ENCODE measurements around the gene CTSV. TPM values are rescaled to one million over a fixed set of nuclear protein-coding genes. Genes with fewer than 3 reads are reported as not detected.
A peak's percentile ranks its signal among the peaks of the same experiment; 100 is the strongest.
"Not testable (repeated sequence)": the region's sequence is repeated elsewhere in the genome, so short reads cannot be mapped to it uniquely, and the experiment has no call there.

The CTSV gene
- polyA plus RNA-seq, 6 donors from 2014 or later, result 0.19 TPM; not detected in 5

- not testable (repeated sequence) for H3K9me3 Mint-ChIP-seq
These were observed 36.7 kb downstream of the CTSV start for GRCh38 chr9:97002195-97002594.

DNA sequence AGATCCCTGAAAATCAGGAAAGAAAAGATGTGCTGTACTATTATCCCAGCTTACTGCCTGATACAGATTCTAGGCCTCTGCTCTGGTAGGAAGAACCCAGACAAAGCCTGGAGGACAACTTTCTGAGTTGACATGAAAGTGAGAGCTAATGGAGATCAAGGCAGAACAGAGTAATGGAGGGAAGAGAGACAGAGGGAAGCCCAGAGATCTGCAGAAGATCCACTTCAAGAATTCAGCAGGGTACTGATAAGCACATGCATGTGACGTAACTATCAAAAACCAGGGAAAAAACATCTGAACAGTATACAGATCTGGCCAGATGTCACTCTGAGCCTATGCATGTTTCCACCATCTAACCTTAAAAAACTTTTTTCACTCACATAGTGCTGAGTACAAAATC lies 37.6 kb downstream of the CTSV start:
- H3K36me3 Mint-ChIP-seq; H3K4me3 Mint-ChIP-seq; DNase-seq; H3K27ac Mint-ChIP-seq; H3K27me3 Mint-ChIP-seq; ATAC-seq (ENCODE audit: low read depth in 2 of 2); H3K9me3 Mint-ChIP-seq: not testable (repeated sequence)
- peaks cover 21 to 53% (median 52%) of the 10 kb centered on the region in 3 donors for H3K4me1 Mint-ChIP-seq

More at GRCh38 chr9:97002195-97002594, 36.7 kb downstream of the CTSV start:
- peaks cover 19 to 45% (median 45%) of the 10 kb centered on the region in 3 donors for H3K4me1 Mint-ChIP-seq
- not testable (repeated sequence) for H3K36me3 Mint-ChIP-seq; H3K27me3 Mint-ChIP-seq; H3K4me3 Mint-ChIP-seq; ATAC-seq (ENCODE audit: low read depth in 2 of 2); H3K27ac Mint-ChIP-seq; DNase-seq

- H3K4me1 Mint-ChIP-seq, result peaks cover 21 to 55% (median 50%) of the 10 kb centered on the region in 3 donors
- H3K4me3 Mint-ChIP-seq; H3K9me3 Mint-ChIP-seq; ATAC-seq (ENCODE audit: low read depth in 2 of 2); H3K27me3 Mint-ChIP-seq; H3K36me3 Mint-ChIP-seq; DNase-seq; H3K27ac Mint-ChIP-seq: not testable (repeated sequence)
These were observed 38.7 kb downstream of the CTSV start for GRCh38 chr9:97000139-97000787.

DNA sequence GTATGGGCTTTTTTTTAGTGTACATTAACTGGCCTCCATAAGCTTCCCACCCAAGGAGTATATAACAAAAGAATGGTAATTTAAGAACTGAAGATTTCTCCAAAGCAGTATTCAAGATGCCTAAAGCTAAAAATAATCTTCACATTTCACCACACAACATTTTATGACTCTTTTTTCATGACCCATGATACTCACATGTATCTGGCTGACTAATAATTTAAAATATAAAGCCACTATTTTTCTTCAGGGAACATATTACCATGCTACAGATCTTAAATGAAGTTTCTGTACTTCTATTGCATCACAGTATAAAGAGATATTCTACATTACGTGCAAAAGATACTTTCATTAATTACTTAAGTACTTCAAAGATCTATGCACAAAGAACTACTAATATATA lies 39.2 kb downstream of the CTSV start:
- not testable (repeated sequence) for H3K27me3 Mint-ChIP-seq; DNase-seq; H3K27ac Mint-ChIP-seq; H3K4me3 Mint-ChIP-seq; ATAC-seq (ENCODE audit: low read depth in 2 of 2); H3K9me3 Mint-ChIP-seq; H3K36me3 Mint-ChIP-seq
- peaks cover 21 to 57% (median 50%) of the 10 kb centered on the region in 3 donors for H3K4me1 Mint-ChIP-seq

- Mint-ChIP-seq H3K4me3 (peak overlapping the region in 5 of 8 donors; percentile 18 to 64 (median 38)), H3K4me1 (peaks cover 17 to 44% (median 38%) of the 10 kb centered on the region in 3 donors), H3K27ac (peak overlapping the region in 3 of 6 donors; percentile 24 to 71 (median 36))
- ATAC-seq (ENCODE audit: low read depth in 2 of 2); DNase-seq; H3K36me3 Mint-ChIP-seq; H3K27me3 Mint-ChIP-seq; H3K9me3 Mint-ChIP-seq: not testable (repeated sequence)
These were observed 41.8 kb downstream of the CTSV start for GRCh38 chr9:96997009-96997701.

DNA sequence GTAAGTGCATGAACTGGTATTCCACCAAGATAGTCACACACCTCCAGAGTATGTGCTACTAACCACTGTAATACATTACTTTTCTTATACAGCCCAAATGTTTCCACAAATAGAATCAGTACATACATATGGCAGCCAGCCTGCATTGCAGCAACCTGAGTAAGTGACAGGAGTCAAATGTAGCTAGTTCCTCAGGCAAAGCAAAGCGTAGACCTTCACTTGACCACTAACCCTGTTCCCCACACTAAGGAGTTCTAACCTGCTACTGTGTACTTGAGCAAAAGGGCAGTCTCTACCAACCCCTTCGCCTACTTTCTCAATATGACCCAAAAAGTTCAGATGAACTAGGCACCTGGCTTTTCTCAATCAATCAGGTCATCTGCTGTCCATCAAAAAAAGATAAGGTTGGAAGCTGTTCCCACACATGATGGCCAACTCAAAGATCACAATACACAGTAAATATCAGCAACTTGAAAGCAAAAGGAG lies 44.4 kb downstream of the CTSV start:
- ATAC-seq (ENCODE audit: low read depth in 2 of 2); H3K4me3 Mint-ChIP-seq; H3K27ac Mint-ChIP-seq; H3K27me3 Mint-ChIP-seq; H3K36me3 Mint-ChIP-seq; DNase-seq; H3K9me3 Mint-ChIP-seq: not testable (repeated sequence)
- H3K4me1 Mint-ChIP-seq, result peaks cover 14 to 34% (median 27%) of the 10 kb centered on the region in 3 donors

GRCh38 chr9:96992303-96992702 lies 46.6 kb downstream of the CTSV start:
- ATAC-seq (ENCODE audit: low read depth in 2 of 2); H3K9me3 Mint-ChIP-seq; H3K27me3 Mint-ChIP-seq; H3K4me3 Mint-ChIP-seq; DNase-seq; H3K27ac Mint-ChIP-seq; H3K36me3 Mint-ChIP-seq: not testable (repeated sequence)
- peaks cover 15 to 35% (median 31%) of the 10 kb centered on the region in 3 donors for H3K4me1 Mint-ChIP-seq

GRCh38 chr9:96989747-96990318 lies 49.1 kb downstream of the CTSV start:
- not testable (repeated sequence) for H3K4me3 Mint-ChIP-seq; H3K27me3 Mint-ChIP-seq; ATAC-seq (ENCODE audit: low read depth in 2 of 2); DNase-seq; H3K36me3 Mint-ChIP-seq; H3K9me3 Mint-ChIP-seq
- Mint-ChIP-seq H3K4me1 (peaks cover 20 to 24% (median 23%) of the 10 kb centered on the region in 3 donors), H3K27ac (peak overlapping the region in 1 of 6 donors; percentile 39)

GRCh38 chr9:96984887-96985286 lies 54.1 kb downstream of the CTSV start:
- not testable (repeated sequence) for H3K27me3 Mint-ChIP-seq; H3K9me3 Mint-ChIP-seq; ATAC-seq (ENCODE audit: low read depth in 2 of 2); H3K27ac Mint-ChIP-seq; DNase-seq; H3K4me3 Mint-ChIP-seq; H3K36me3 Mint-ChIP-seq
- peaks cover 18 to 21% (median 19%) of the 10 kb centered on the region in 3 donors for H3K4me1 Mint-ChIP-seq

- H3K4me1 Mint-ChIP-seq, result peaks cover 15 to 21% (median 16%) of the 10 kb centered on the region in 3 donors
- ATAC-seq (ENCODE audit: low read depth in 2 of 2); H3K4me3 Mint-ChIP-seq: not testable (repeated sequence)
These were observed 54.8 kb downstream of the CTSV start for GRCh38 chr9:96984139-96984538.

GRCh38 chr9:96983496-96984122 lies 55.3 kb downstream of the CTSV start:
- ATAC-seq (ENCODE audit: low read depth in 2 of 2); H3K4me3 Mint-ChIP-seq; DNase-seq; H3K36me3 Mint-ChIP-seq; H3K9me3 Mint-ChIP-seq; H3K27me3 Mint-ChIP-seq: not testable (repeated sequence)
- Mint-ChIP-seq H3K4me1 (peaks cover 15 to 21% (median 16%) of the 10 kb centered on the region in 3 donors), H3K27ac (peak overlapping the region in 1 of 6 donors; percentile 23)

More at GRCh38 chr9:96984139-96984538, 54.8 kb downstream of the CTSV start:
- H3K27ac Mint-ChIP-seq, H3K27me3 Mint-ChIP-seq, DNase-seq, H3K9me3 Mint-ChIP-seq, H3K36me3 Mint-ChIP-seq: not testable (repeated sequence)

Data from naive B cell (primary cell).